ENCODE data around the gene ARSB. TPM values are rescaled to one million over a fixed set of nuclear protein-coding genes. Genes with fewer than 3 reads are reported as not detected.

Gene ARSB
- polyA plus RNA-seq, 4 donors = 17.6 to 20.6 (median 19.0) TPM

GRCh38 chr5:78810098-78810920 is 174.8 kb downstream of the ARSB start:
- DNase-seq (ENCODE audit: low read depth in 4 of 4, low spot score in 2 of 4) = no peak

- no peak for DNase-seq (ENCODE audit: low read depth in 4 of 4, low spot score in 2 of 4)
Observed at GRCh38 chr5:78809444-78809843, 175.7 kb downstream of the ARSB start.

- no peak for DNase-seq (ENCODE audit: low read depth in 4 of 4, low spot score in 2 of 4)
Observed at GRCh38 chr5:78808818-78809217, 176.3 kb downstream of the ARSB start.

GRCh38 chr5:78808380-78808779 is 176.7 kb downstream of the ARSB start:
- DNase-seq (ENCODE audit: low read depth in 4 of 4, low spot score in 2 of 4) = no peak

GRCh38 chr5:78806544-78806943 is 178.6 kb downstream of the ARSB start:
- DNase-seq (ENCODE audit: low read depth in 4 of 4, low spot score in 2 of 4) = no peak

GRCh38 chr5:78805474-78806124 is 179.5 kb downstream of the ARSB start:
- no peak for DNase-seq (ENCODE audit: low read depth in 4 of 4, low spot score in 2 of 4)

- DNase-seq (ENCODE audit: low read depth in 4 of 4, low spot score in 2 of 4) = no peak
Observed at GRCh38 chr5:78804995-78805394, 180.1 kb downstream of the ARSB start.

- DNase-seq (ENCODE audit: low read depth in 4 of 4, low spot score in 2 of 4) = no peak
Observed at GRCh38 chr5:78803941-78804340, 181.2 kb downstream of the ARSB start.

GRCh38 chr5:78803353-78803752 is 181.8 kb downstream of the ARSB start:
- no peak for DNase-seq (ENCODE audit: low read depth in 4 of 4, low spot score in 2 of 4)

- DNase-seq (ENCODE audit: low read depth in 4 of 4, low spot score in 2 of 4) = no peak
Observed at GRCh38 chr5:78801413-78801812, 183.7 kb downstream of the ARSB start.

GRCh38 chr5:78799266-78800017 is 185.7 kb downstream of the ARSB start:
- no peak for DNase-seq (ENCODE audit: low read depth in 4 of 4, low spot score in 2 of 4)

- no peak for DNase-seq (ENCODE audit: low read depth in 4 of 4, low spot score in 2 of 4)
Observed at GRCh38 chr5:78798673-78799029, 186.5 kb downstream of the ARSB start.

- DNase-seq (ENCODE audit: low read depth in 4 of 4, low spot score in 2 of 4) = no peak
Observed at GRCh38 chr5:78797936-78798672, 187.0 kb downstream of the ARSB start.

GRCh38 chr5:78795757-78796156 is 189.4 kb downstream of the ARSB start:
- no peak for DNase-seq (ENCODE audit: low read depth in 4 of 4, low spot score in 2 of 4)

GRCh38 chr5:78794693-78795215 is 190.4 kb downstream of the ARSB start:
- DNase-seq (ENCODE audit: low read depth in 4 of 4, low spot score in 2 of 4) = no peak

GRCh38 chr5:78793907-78794662 is 191.0 kb downstream of the ARSB start:
- no peak for DNase-seq (ENCODE audit: low read depth in 4 of 4, low spot score in 2 of 4)

GRCh38 chr5:78792345-78793055 is 192.6 kb downstream of the ARSB start:
- DNase-seq (ENCODE audit: low read depth in 4 of 4, low spot score in 2 of 4) = no peak

GRCh38 chr5:78791501-78792100 is 193.5 kb downstream of the ARSB start:
- no peak for DNase-seq (ENCODE audit: low read depth in 4 of 4, low spot score in 2 of 4)

- no peak for DNase-seq (ENCODE audit: low read depth in 4 of 4, low spot score in 2 of 4)
Observed at GRCh38 chr5:78787783-78788182, 197.3 kb downstream of the ARSB start.

All from left renal cortex interstitium (tissue), 4 donors.